NCI-H187 treated with DMSO at 0.1 percent for 48 hours (cell line): Measurements from ENCODE around the gene ZKSCAN7.
"Not testable (repeated sequence)": the region's sequence is repeated elsewhere in the genome, so short reads cannot be mapped to it uniquely, and the experiment has no call there.

Experiments
- DNase-seq: peaks from one replicate; lab custom pipeline; 2025; lab: John Stamatoyannopoulos, UW

ZKSCAN7 gene

DNA sequence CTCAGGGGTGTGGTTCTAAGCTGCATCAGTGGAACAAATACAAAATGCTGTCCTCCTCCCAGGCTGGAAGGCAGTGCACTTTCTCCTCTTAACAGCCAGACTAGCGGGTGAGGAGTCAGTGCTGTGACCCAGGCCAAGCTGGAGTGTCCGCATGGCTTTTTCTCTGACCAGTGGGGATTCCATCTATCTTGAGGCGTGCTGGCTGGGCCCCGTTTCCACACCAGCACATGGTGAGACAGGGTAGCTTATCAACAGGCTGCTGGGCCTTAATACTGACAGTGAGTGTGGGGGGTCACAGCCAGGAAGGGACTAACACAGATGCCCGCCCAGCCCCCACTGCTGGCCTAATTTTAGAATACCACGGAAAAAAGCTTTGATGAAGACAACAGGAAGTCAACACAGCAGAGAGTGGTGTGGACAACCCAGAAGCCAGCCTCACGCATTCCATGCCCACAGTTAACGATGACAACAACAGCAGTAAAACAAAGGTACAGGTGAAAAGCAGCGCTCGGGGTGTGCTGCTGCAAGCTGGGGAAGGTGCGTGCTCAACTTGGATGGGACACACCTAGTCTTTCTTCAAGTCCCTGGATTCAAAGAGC lies 22.5 kb downstream of the ZKSCAN7 start:
- not testable (repeated sequence) for DNase-seq

DNA sequence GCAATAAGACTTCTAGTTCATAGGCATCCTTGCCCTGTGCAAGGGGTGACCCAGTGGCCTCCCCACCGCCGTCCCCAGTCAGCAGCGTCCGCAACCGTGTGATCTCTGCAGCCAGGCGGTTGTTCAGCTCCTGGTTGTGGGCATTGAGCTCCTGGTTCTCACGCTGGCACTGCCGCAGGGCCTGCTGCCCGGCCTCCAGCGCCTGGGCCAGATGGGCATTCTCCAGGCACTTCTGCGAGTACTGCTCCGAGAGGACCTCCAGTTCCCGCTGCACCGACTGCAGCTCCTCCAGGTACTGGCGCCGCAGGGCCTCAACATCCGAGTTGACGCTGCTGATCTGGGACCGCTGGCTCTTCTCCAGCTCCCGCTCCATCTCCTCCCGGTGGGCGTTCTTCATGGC lies 23.3 kb downstream of the ZKSCAN7 start:
- not testable (repeated sequence) for DNase-seq

DNA sequence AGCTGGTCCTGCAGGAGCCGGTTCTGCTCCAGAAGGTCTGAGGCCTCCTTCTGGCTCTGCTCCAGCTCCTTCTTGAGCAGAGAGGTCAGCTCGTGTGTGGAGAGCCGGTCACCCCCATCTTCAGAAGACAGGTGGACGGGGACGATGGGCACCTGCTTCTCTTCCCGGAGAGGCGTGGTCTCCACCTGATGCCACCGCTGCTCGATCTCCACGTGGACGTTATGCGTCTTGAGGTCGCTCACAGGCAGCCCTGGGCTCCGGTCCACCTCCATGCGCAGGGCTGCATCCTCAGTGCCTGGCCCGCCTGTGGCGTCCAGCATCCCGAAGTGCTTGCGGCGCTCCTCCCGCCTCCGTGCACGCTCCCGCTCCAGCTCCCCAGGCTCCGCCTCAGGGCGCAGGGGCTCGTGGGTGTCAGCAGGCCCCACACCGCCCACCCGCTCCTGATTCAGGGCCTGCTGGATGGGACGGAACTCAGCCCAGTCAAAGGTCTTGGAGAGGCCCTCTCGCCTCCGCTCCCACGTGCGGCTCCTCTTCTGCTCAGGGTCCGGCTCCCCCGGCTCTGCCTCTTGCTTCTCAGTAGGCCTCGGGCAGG lies 24.0 kb downstream of the ZKSCAN7 start:
- DNase-seq = not testable (repeated sequence)

DNA sequence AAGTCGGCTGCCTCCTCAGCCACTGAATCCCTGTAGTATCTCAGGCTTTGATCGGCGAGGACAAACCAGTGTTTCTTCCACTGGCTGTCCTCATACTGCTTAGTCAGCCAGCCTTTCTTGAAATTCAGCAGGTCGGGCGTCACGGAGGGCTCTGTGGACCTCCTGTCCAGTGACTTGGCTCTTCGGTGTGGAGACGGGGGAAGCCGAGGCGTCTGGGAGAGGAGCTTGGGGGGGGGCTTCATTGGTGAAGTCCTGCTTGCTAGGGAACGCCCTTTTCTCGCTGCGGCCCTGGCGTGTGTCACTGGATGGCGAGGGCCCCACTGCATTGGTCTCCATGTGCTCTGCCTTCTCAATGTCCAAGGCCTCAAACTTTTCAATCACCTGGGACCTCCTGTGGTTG lies 24.8 kb downstream of the ZKSCAN7 start:
- not testable (repeated sequence) for DNase-seq

DNA sequence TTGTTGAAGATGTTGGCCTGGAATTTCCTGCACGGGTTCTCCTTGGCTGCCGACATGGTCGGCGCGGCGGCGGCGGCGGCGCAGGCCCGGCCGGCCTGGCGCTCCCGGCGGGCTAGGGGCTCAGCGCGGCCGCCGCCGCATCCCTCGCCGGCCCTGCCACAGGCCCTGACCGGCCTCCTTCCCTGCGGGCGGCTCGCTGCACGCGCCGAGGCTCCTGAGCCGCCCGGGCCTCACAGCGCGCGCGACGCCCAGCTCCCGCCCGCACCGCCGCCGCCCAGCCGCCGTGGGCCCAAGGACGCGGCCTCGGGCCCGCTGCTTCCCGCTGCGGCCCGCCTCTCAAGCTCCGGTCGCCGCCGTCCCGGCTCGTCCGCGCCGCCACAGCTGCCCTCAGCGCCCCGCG lies 26.0 kb downstream of the ZKSCAN7 start:
- not testable (repeated sequence) for DNase-seq

DNA sequence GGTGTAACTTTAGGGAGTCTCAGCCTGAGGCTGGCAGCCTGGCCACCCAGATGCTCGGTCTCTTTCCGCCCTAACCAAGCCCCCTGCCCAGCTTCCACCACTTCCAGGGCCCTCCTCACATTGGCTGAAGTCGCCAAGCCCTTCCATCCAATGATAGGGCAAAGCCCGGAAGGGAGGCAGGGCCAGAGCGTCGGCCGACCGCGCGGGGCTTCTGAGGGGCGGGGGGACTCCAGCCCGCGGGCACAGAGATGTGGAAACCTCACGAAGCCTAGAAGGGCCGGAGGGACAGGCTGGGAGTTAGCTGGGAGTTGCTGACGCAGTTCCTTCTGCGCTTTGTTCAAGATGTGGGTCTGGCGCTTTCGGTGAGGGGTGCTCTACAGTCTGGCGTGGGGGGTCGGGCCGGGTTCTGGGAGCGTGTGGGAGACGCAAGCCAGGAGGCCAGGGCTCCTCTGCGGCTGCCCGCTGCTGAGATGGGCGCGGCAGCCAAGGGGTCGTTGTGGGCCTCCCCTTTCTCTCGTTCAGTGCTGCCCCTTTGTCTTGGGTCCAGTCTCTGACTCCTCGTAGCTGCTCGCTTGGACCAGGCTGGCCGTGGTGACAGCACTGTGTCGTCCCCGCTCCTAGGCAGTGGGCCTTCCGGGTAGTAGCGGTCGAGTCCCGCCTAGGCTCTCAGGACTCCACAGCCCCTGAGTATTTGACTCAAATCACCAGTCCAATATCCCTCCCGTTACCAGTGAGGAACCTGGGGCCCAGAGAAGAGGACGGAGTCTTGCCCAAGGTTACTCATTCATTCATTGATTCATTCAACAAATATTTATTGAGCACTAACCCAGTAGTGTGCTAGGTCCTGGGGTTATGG lies 29.9 kb downstream of the ZKSCAN7 start, which contains the start of gene ZNF660:
TSS of gene ZNF660 (plus strand) at position 319 of the 856 bp plus-strand sequence. CDS start 9,230 bp downstream, outside the sequence.
- no peak for DNase-seq

DNA sequence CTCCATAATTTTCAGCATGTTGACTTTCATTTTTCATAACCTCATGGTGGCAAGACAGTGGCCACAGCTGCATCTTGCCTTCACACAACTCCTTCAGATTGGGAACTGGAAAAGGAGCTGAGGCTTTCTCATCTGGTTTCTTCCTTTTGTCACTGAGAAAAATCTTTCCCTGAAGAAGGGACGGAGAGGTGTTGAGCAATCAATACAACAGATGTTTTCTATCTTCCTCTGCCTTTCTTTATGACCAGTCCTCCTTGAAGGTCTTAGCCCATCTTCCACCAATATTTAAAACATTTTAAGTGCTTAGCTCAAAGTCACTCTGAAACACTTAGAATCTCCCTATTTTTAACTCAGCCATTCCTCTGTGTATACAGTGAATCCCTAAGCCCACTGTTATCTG lies 41.6 kb downstream of the ZKSCAN7 start:
- DNase-seq = no peak

DNA sequence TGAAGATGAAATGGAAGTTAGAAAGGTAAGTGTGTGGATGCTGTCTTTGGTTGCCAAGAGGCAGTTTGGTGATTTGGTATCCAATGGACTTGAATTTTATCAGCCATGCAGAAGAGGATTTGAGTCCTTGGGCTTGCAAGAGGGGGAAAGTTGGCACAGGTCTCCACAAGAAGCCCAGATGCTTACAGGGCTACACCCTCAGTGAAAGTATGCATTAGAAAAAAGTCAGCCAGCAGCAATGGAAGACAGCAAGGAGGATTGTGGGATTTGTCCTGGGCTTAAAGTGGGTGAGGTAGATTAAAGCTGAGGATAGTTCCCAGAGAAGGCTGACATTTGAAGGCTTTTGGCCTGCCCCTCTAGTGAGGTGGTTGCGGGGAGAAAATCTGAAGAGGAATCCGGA lies 46.8 kb downstream of the ZKSCAN7 start:
- no peak for DNase-seq

DNA sequence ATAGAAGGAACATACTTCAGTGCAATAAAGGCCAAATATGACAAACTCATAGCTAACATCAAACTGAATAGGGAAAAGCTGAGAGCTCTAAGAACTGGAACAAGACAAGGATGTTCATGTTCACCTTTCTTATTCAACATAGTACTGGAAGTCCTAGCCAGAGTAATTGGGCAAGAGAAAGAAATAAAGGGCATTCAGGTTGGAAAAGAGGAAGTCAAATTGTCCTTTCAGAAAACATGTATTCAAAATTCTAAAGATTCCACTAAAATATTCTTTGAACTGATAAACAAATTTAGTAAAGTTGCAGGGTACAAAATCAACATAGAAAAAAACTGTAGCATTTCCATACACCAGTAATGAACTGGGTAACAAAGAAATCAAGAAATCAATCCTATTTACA lies 57.7 kb downstream of the ZKSCAN7 start:
- DNase-seq = no peak
